A549 (cell line): ENCODE measurements around the gene TREX2. TPM values are rescaled to one million over a fixed set of nuclear protein-coding genes. Genes with fewer than 3 reads are reported as not detected.

Experiments
- ATAC-seq, 2 experiments: fragments of 200-7000 bp in 1 of 2; fragments of >200 bp in 1 of 2; cut with Nextera tagmentation in 1 of 2; cut with Tn5 transposase in 1 of 2; 3 replicates each; pipeline versions ENCODE4 v1.8.0 to v1.9.1; 2018 to 2020; ENCODE audit warnings: mild to moderate bottlenecking in 1 of 2, moderate library complexity in 1 of 2
- CTCF ChIA-PET: fragments of 300-600 bp; sonication (Branson Sonifier 250); formaldehyde crosslinking; extraction: SDS; loops from one replicate; lab custom pipeline; 2021; ENCODE audit warnings: antibody characterized with exemption, inconsistent platforms; lab: Yijun Ruan, JAX
- POLR2A ChIA-PET: fragments of 350-600 bp; formaldehyde crosslinking; extraction: SDS; loops from one replicate; lab custom pipeline; 2021; ENCODE audit warnings: antibody characterized with exemption, inconsistent platforms; lab: Yijun Ruan, JAX
- DNase-seq, 2 experiments: peaks; one replicate each; pipeline versions ENCODE4 v3.0.0 to v3.0.0-alpha.2; 2011 to 2016; ENCODE audit warnings: low read depth in 1 of 2, low spot score in 1 of 2
- FAIRE-seq: peaks from 2 replicates; lab custom pipeline; 2011; peaks lifted over from hg19 to GRCh38; lab: Jason Lieb, UNC
- H3K27ac ChIP-seq, 2 experiments: fragments of >200 bp; sonication (Bioruptor Twin); formaldehyde crosslinking; 3 replicates each; pipeline ENCODE4 v1.5.1; 2016 to 2017
- H3K4me1 ChIP-seq: fragments of >200 bp; sonication (Bioruptor Twin); formaldehyde crosslinking; 3 replicates; pipeline ENCODE4 v1.6.1; 2016
- H3K4me2 ChIP-seq: fragments of >200 bp; sonication (Bioruptor Twin); formaldehyde crosslinking; 3 replicates; pipeline ENCODE4 v1.6.1; 2016
- H3K4me3 ChIP-seq: fragments of >200 bp; sonication (Bioruptor Twin); formaldehyde crosslinking; 3 replicates; pipeline ENCODE4 v1.5.1; 2016
- H3K9me3 ChIP-seq: fragments of >200 bp; sonication (Bioruptor Twin); formaldehyde crosslinking; 3 replicates; pipeline ENCODE4 v1.6.1; 2016
- CEBPB ChIP-seq, 2 experiments: fragments of >200 bp in 1 of 2; sonication (Bioruptor Twin) in 1 of 2; formaldehyde crosslinking in 1 of 2; IDR thresholded peaks; 2 replicates each; pipeline ENCODE4 v1.6.1; 2012 to 2016
- CHD2 ChIP-seq: fragments of 150-350 bp; IDR thresholded peaks from 2 replicates; pipeline ENCODE4 v1.6.1; 2014; ENCODE audit warnings: low read length; ENCODE audit not compliant: partially characterized antibody
- CTCF ChIP-seq: fragments of >200 bp; sonication (Bioruptor Twin); formaldehyde crosslinking; IDR thresholded peaks from 3 replicates; pipeline ENCODE4 v1.5.1; 2016
- E2F6 ChIP-seq: IDR thresholded peaks from 2 replicates; pipeline ENCODE4 v1.6.1; 2012; ENCODE audit warnings: low read depth, borderline replicate concordance
- EHMT2 ChIP-seq: fragments of 200-600 bp; sonication (generic); IDR thresholded peaks from 2 replicates; pipeline ENCODE4 v1.6.1; 2016; ENCODE audit warnings: antibody characterized with exemption, low read depth, mild to moderate bottlenecking, moderate library complexity
- FOSB ChIP-seq: fragments of 250-450 bp; sonication (Bioruptor Pico); IDR thresholded peaks from 2 replicates; pipeline ENCODE4 v1.5.0; 2020; ENCODE audit warnings: mild to moderate bottlenecking, moderate library complexity
- FOXS1 ChIP-seq: fragments of 250-450 bp; sonication (Bioruptor Pico); IDR thresholded peaks from 2 replicates; pipeline ENCODE4 v1.5.0; 2020; ENCODE audit warnings: mild to moderate bottlenecking, moderate library complexity
- JUN ChIP-seq, 2 experiments: fragments of >200 bp; sonication (Bioruptor Twin); formaldehyde crosslinking; IDR thresholded peaks; 2 replicates in 1 of 2; 3 replicates in 1 of 2; pipeline ENCODE4 v1.6.1; 2016 to 2017
- KDM5A ChIP-seq: fragments of 200-600 bp; sonication (generic); IDR thresholded peaks from 2 replicates; pipeline ENCODE4 v1.6.1; 2016; ENCODE audit warnings: antibody characterized with exemption, mild to moderate bottlenecking
- MAFK ChIP-seq: fragments of 450-650 bp; IDR thresholded peaks from 2 replicates; pipeline ENCODE4 v1.6.1; 2014; ENCODE audit not compliant: partially characterized antibody
- POLR2AphosphoS2 ChIP-seq: conservative IDR thresholded peaks from 2 replicates; pipeline ENCODE4 v1.6.1; 2012; ENCODE audit warnings: low read length, improper control_type of control experiment, inconsistent platforms
- RAD21 ChIP-seq, 2 experiments: fragments of >200 bp in 1 of 2; sonication (Bioruptor Twin) in 1 of 2; formaldehyde crosslinking in 1 of 2; IDR thresholded peaks in 1 of 2; conservative IDR thresholded peaks in 1 of 2; 2 replicates in 1 of 2; 3 replicates in 1 of 2; pipeline ENCODE4 v1.6.1; 2012 to 2018; ENCODE audit warnings: inconsistent platforms in 1 of 2
- TFCP2L1 ChIP-seq: fragments of 250-450 bp; sonication (Bioruptor Pico); IDR thresholded peaks from 2 replicates; pipeline ENCODE4 v1.5.0; 2021; ENCODE audit warnings: mild to moderate bottlenecking
- TP53 ChIP-seq: fragments of 250-450 bp; sonication (Bioruptor Pico); IDR thresholded peaks from 2 replicates; pipeline ENCODE4 v1.5.0; 2021; ENCODE audit warnings: mild to moderate bottlenecking, moderate library complexity
- ZFP36 ChIP-seq: fragments of 450-650 bp; IDR thresholded peaks from 2 replicates; pipeline ENCODE4 v1.6.1; 2014; ENCODE audit warnings: borderline replicate concordance; ENCODE audit not compliant: partially characterized antibody
- WGBS: methylation state at CpG from one replicate; pipeline ENCODE4 v1.1.6; 2017; ENCODE audit errors: missing lambda C conversion rate; 5-methylcytosine and 5-hydroxymethylcytosine counted together
- polyA plus RNA-seq, 4 experiments: library from polyadenylated mRNA; depleted of rRNA in 3 of 4; stranded (reverse); fragments of >200 nt; fragmentation: RNase III in 1 of 4; extraction: RNeasy Plus Mini Kit Qiagen cat#74134 plus additional on column Dnase treatment in 1 of 4; gene quantifications; 2 replicates in 3 of 4; 3 replicates in 1 of 4; pipeline ENCODE4 v1.2.3, GENCODE V29; 2011 to 2017
- TF ChIP-seq, protein P1 (sequence below): fragments of 200-600 bp; sonication (generic); IDR thresholded peaks from 2 replicates; pipeline ENCODE4 v1.6.1; 2016; ENCODE audit warnings: antibody characterized with exemption, mild to moderate bottlenecking, moderate library complexity

Gene TREX2
- polyA plus RNA-seq, 2 of the 4 experiments (the other 2 are of a cell fraction), result 0.27 to 0.99 TPM

- H3K4me3 ChIP-seq, result no peak overlapping the region
- FAIRE-seq (no peak), ATAC-seq (no peak), DNase-seq (no peak)
- H3K4me1 ChIP-seq, result no peaks in the 10 kb centered on the region
- H3K27ac ChIP-seq, result no peak overlapping the region
- no peak overlapping the region for H3K4me2 ChIP-seq
- ChIA-PET CTCF (no interaction called here), POLR2A (no interaction called here)
- no peaks in the 10 kb centered on the region for H3K9me3 ChIP-seq
- WGBS, result 88% methylated on average over 11 of the region's 12 CpGs
- no peak for TF ChIP-seq JUN (IDR thresholded peaks at IDR 0.05)
Measured at GRCh38 chrX:153463556-153463955, 17.7 kb upstream of the TREX2 start.

GRCh38 chrX:153463031-153463430 is 17.2 kb upstream of the TREX2 start:
- ATAC-seq (no peak), FAIRE-seq (no peak), DNase-seq (no peak)
- H3K4me1 ChIP-seq, result no peaks in the 10 kb centered on the region
- POLR2A ChIA-PET, result no interaction called here
- no peak overlapping the region for H3K4me3 ChIP-seq
- WGBS, result 93% methylated on average over 6 of the region's 6 CpGs
- no peaks in the 10 kb centered on the region for H3K9me3 ChIP-seq
- no peak overlapping the region for H3K27ac ChIP-seq
- CTCF ChIA-PET, result interaction anchor here (4.8 kb wide), 1 partner anchor 44 kb away, joined by 66 read pairs; no protein-coding TSS in a partner anchor
- TF ChIP-seq POLR2AphosphoS2 (no peak), ZFP36 (no peak), TP53 (CRISPR knock-in tag) (no peak), EHMT2 (no peak), KDM5A (no peak), RAD21 (conservative IDR thresholded peaks at IDR 0.05 in 1 of 2, IDR thresholded peaks at IDR 0.05 in 1 of 2) (no peak), TFCP2L1 (CRISPR knock-in tag) (no peak)
- TF ChIP-seq, protein P1, sequence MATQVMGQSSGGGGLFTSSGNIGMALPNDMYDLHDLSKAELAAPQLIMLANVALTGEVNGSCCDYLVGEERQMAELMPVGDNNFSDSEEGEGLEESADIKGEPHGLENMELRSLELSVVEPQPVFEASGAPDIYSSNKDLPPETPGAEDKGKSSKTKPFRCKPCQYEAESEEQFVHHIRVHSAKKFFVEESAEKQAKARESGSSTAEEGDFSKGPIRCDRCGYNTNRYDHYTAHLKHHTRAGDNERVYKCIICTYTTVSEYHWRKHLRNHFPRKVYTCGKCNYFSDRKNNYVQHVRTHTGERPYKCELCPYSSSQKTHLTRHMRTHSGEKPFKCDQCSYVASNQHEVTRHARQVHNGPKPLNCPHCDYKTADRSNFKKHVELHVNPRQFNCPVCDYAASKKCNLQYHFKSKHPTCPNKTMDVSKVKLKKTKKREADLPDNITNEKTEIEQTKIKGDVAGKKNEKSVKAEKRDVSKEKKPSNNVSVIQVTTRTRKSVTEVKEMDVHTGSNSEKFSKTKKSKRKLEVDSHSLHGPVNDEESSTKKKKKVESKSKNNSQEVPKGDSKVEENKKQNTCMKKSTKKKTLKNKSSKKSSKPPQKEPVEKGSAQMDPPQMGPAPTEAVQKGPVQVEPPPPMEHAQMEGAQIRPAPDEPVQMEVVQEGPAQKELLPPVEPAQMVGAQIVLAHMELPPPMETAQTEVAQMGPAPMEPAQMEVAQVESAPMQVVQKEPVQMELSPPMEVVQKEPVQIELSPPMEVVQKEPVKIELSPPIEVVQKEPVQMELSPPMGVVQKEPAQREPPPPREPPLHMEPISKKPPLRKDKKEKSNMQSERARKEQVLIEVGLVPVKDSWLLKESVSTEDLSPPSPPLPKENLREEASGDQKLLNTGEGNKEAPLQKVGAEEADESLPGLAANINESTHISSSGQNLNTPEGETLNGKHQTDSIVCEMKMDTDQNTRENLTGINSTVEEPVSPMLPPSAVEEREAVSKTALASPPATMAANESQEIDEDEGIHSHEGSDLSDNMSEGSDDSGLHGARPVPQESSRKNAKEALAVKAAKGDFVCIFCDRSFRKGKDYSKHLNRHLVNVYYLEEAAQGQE, result no peak
- no peak overlapping the region for H3K4me2 ChIP-seq

GRCh38 chrX:153462291-153462690 is 16.4 kb upstream of the TREX2 start:
- Histone ChIP-seq H3K4me3 (no peak overlapping the region), H3K4me2 (no peak overlapping the region), H3K4me1 (no peaks in the 10 kb centered on the region), H3K9me3 (no peaks in the 10 kb centered on the region), H3K27ac (no peak overlapping the region)
- DNase-seq (no peak), FAIRE-seq (no peak), ATAC-seq (no peak)
- WGBS, result 100% methylated on average over 6 of the region's 10 CpGs
- ChIA-PET CTCF (interaction anchor here (1.8 to 4.8 kb wide), 2 partner anchors 9 to 45 kb away, joined by 8 to 66 read pairs; partner anchors contain the start of gene HAUS7), POLR2A (no interaction called here)
- no peak for TF ChIP-seq TP53 (CRISPR knock-in tag)
- no peak for TF ChIP-seq FOXS1
- no peak for TF ChIP-seq TFCP2L1 (CRISPR knock-in tag)
- TF ChIP-seq MAFK, result no peak
- no peak for TF ChIP-seq FOSB (CRISPR knock-in tag)
- TF ChIP-seq CEBPB (IDR thresholded peaks at IDR 0.05), result no peak
- no peak for TF ChIP-seq ZFP36
- TF ChIP-seq CHD2, result no peak
- no peak for TF ChIP-seq CTCF
- TF ChIP-seq E2F6, result no peak
